Activated CD8-positive, alpha-beta memory T cell treated with anti-CD3 and anti-CD28 coated beads for 36 hours (primary cell): ENCODE measurements around the gene RTL10. TPM values are rescaled to one million over a fixed set of nuclear protein-coding genes. Genes with fewer than 3 reads are reported as not detected.

Source experiments
- CTCF ChIA-PET: fragments of 350-600 bp; sonication (Branson Sonifier 250); formaldehyde crosslinking; loops from one replicate; lab custom pipeline; 2021; ENCODE audit warnings: antibody characterized with exemption; lab: Charles Lee
- POLR2A ChIA-PET: fragments of 350-600 bp; sonication (Branson Sonifier 250); formaldehyde crosslinking; loops from one replicate; lab custom pipeline; 2021; ENCODE audit warnings: antibody characterized with exemption; lab: Charles Lee
- total RNA-seq, 2 experiments: library from RNA; stranded (reverse); gene quantifications; one replicate each; pipeline ENCODE4 v1.2.3, GENCODE V29; 2021

RTL10 gene
- total RNA-seq, 2 experiments from 2014 or later, result 17.9 to 20.6 TPM

DNA sequence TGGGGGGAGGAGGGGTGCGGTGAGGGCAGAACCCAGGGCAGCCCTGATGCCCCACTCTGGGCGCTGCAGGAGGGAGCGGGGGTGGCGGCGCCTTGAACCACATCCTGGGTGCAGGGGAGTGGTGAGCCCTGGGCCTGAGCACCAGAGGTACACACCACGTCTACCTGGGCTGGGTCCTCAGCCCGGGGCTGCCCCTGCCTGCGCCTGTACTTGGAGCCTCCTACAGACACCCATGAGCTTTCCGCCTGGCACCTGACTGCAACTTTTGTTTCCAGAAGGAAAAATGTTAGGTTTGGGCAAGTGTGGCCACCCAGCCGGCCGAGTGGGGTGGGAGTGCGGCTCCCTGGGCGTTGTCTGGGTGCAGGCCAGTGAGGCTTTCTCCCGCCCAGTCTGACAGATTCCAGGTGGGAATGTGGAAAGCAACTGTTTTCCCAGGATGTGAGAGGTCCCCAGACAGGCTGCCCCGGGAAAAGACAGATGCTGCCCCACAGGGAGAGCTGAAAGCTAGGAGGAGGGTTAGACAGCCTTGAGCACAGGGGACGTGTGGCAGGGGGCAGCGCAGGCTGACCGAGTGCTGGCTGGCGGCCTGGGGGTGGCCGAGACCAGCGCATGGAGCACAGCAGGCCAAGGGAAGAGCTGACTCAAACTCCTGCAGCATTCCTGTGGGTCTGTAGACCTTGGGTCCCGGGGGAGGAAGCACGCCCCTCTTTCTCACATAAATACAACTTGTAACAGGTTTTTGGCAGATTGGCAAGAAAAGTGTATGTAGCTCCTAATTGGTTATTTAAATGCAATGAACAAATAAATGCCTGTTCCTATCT, 44.1 kb downstream of the RTL10 start:
- POLR2A ChIA-PET, result no interaction called here
- CTCF ChIA-PET, result interaction anchor here (0.7 kb wide), 1 partner anchor 80 kb away, joined by 4 read pairs; no protein-coding TSS in a partner anchor

DNA sequence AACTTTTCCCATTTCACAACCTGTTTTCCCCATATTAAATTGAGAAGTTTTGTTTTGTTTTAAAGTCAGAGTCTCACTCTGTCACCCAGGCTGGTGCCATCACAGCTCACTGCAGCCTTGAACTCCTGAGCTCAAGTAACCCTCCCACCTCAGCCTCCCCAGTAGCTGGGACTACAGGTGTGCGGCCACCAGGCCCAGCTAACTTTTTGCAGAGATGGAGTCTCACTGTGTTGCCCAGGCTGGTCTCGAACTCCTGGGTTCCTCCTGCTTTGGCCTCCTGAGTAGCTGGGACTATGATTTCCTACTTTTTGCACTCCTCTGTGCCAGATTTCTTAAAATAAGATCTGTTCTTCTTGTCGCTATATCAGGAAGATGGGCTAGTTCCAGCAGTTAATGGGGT, 44.9 kb downstream of the RTL10 start:
- CTCF ChIA-PET, result no interaction called here
- POLR2A ChIA-PET, result no interaction called here

DNA sequence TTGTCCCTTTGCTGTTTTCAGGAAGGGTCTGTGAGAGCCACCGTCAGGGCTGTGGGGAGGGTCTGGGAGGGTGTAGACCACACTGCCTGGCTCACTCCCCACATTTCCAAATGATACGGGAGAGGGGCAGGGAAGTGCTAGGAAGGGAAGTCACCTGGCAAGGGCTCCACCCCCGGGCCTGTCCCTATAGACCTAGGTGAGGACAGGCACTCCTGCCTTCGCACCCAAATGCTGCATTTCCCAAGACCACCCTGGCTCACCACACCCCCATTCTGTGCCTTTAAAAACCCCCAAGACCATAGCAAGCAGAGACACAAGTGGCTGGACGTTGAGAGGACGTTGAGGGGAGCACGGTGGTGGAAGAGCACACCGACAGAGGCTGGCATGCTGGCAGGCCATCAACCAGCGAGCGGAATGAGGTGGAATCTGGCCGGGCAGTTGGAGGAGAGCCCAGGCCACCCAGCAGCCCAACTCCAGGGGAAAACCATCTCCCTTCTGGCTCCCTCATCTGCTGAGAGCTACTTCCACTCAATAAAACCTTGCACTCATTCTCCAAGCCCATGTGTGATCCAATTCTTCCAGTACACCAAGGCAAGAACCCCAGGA, 45.7 kb downstream of the RTL10 start:
- ChIA-PET POLR2A (no interaction called here), CTCF (interaction anchor here (0.7 kb wide), 1 partner anchor 161 kb away, joined by 3 read pairs; no protein-coding TSS in a partner anchor)

DNA sequence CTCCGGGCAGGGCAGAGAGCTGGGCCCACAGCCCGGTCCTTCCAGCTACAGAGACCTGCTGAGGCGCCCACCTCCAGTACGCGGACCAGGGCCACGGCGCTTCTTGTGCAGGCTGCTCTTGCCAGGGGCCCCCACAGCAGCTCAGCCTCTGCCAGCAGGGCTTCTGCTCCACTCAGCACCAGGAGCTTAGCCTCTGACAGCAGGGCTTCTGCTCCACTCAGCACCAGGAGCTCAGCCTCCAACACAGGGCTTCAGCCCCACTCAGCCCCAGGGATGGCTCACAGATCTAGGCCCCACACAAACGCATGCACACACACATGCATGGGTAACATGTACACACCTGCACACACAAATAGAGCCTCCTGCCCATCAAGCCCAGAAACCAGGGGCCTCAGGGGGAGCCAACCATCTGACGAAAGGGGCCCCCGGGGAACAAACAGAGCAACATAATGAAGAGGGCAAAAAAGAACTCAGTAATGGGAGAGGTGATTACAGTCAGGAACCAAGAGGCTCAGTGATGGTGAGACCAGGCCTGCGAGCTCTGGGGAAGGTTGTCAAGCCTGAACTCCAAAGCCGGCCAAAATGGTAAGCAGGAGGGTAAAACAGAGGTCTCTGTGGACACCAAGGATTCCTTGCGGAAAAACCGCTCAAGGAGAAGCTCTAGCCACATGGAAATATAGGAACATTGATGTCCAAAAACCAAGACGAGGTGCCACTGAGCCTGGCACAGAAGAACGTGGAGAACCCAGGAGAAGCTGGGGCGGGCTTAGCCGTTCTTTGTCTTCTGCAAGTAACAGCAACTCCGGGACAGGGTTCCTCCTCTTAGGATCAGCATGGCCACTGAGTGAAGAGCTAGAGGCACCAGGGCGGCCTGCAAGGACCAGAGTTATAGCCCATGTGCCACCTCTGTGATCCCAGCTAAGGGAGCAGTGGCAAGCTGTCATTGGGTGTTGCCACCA, 46.5 kb downstream of the RTL10 start:
- POLR2A ChIA-PET, result no interaction called here
- CTCF ChIA-PET, result interaction anchor here (0.7 kb wide), 1 partner anchor 162 kb away, joined by 3 read pairs; no protein-coding TSS in a partner anchor

DNA sequence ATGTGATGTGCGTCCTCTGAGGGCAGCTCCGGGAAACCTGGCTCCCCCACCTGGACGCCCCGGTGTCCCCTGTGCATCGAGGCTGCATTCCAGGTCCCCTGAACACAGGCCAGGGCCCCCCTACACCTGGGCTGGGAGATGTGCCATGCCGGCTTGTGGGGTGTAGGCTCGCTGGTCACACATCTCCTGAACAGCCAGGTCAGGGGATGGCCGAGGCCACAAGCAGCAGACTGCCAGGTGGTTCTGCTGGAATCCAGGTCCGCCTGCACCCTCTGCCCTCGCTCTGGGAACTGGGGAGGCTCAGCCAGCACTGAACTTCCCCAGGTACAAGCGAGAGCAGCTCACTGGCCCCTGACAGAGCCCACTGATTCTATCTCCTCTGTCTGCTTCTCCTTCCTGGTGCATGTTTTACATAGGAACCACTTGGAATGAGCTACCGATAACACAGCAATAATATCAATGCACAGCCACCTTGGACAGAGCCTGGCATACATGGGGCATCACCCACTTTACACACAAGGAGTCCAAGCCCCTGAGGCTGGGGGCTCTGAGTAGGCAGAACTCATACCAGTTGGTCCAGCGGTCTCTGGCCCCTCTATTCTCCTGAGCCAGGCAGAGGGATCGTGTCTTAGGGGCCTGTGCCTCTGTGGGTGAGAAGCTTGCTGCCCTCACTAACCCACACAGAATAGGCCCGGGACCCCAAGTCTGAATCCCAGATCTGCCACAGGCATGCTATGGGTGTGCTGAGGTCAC, 47.3 kb downstream of the RTL10 start:
- CTCF ChIA-PET, result no interaction called here

DNA sequence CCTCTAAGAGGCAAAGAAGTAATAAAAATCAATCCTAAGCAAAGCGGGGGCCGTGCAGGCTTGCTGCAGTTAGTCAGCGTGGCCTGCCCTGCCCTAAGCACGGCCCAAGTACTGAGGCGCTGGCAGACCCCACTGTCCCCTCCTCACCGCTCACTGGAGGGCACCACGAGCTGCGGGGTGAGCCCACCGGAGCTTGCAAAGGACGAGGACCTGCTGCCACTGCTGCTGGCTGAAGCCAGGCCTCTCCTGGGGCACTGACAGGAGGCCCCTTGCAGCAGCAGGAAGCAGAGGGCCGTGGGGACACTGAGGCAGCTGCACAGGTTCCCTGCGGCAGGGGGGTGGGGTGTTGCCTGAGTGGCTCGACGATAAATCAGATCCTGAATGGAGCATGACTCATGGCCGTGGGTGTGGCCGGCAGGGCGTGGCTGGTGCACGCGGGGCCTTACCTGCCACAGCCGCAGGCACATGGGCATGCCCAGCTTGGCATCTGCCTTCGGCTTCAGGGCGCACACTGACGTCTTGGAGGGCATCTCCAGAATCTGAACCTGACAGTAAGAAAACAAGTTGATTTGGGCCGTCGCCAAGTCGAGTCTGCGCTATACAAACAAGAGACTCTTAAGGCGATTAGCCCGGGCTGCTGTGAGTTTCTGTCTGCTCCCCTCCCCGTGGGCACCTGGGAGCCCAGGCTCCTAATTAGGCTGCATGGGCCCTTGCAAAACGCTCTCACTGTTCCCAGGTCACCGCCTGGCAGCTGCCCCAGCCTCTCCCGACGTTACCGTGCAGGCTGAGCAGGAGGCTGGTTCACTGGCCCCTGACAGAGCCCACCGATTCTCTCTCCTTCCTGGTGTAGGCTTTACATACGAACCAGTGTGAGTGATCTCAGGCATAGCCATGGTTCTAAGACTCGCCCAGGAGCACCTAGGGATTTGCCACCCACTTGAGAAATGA, 48.2 kb downstream of the RTL10 start:
- ChIA-PET CTCF (no interaction called here), POLR2A (no interaction called here)

More for the DNA sequence above, 47.3 kb downstream of the RTL10 start:
- POLR2A ChIA-PET, result no interaction called here

DNA sequence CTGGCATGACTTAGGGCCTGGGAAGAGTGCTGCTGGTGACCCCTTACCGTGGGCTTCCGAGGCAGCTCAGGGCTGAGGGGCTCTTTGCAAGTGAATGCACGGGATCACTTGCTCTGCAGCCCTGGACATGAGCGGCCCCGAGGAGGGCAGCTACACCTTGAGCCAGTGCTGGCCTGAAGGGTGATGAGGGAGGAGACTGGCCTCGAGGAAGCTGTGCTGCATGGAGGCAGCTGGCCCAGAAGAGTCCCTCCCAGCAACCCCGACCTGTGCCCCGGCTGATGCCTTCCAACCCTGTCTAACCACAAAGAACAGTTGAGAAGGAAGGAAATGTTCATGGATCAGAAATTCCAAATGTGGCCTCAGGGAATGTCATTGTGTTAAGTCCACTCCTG, 48.9 kb downstream of the RTL10 start:
- POLR2A ChIA-PET, result no interaction called here
- CTCF ChIA-PET, result no interaction called here

Other genes starting within 250 kb of the RTL10 start
- gene SEPTIN5, start 140.4 kb downstream of the RTL10 start, total RNA-seq, result under 1 TPM; 0.38 to 0.86 TPM
- under 1 TPM in 1 of 2 experiments, not detected in 1; 0.15 TPM for gene GP1BB, start 131.3 kb downstream of the RTL10 start, total RNA-seq
- not detected for gene TBX1, start 94.1 kb downstream of the RTL10 start, total RNA-seq
- gene GNB1L, start within 50 bp of the RTL10 start, total RNA-seq, result 10 to 100 TPM; 17.1 to 17.3 TPM
- 10 to 100 TPM; 92.1 to 96.2 TPM for gene COMT, start 86.9 kb upstream of the RTL10 start, total RNA-seq
- gene TXNRD2, start 86.9 kb upstream of the RTL10 start, total RNA-seq, result 10 to 100 TPM; 24.9 to 29.2 TPM
- 1 to 10 TPM in 1 of 2 experiments, under 1 TPM in 1; 0.70 to 1.8 TPM for gene ARVCF, start 161.9 kb upstream of the RTL10 start, total RNA-seq
- gene TANGO2, start 166.2 kb upstream of the RTL10 start, total RNA-seq, result 10 to 100 TPM; 21.3 to 23.0 TPM
- 10 to 100 TPM; 64.9 to 67.9 TPM for gene DGCR8, start 225.4 kb upstream of the RTL10 start, total RNA-seq